Parathyroid adenoma (tissue), 2 donors: Measurements from ENCODE around the gene ARHGAP26.

Source experiments
- H2AFZ ChIP-seq: fragments of 300-600 bp; sonication (generic); one replicate; pipeline ENCODE4 v1.7.0; 2017; ENCODE audit warnings: antibody characterized with exemption, mild to moderate bottlenecking
- H3K27ac ChIP-seq: fragments of 300-600 bp; sonication (generic); one replicate; pipeline ENCODE4 v1.7.0; 2017
- H3K27me3 ChIP-seq: fragments of 300-600 bp; sonication (generic); one replicate; pipeline ENCODE4 v1.7.0; 2017; ENCODE audit warnings: low read length; ENCODE audit not compliant: control insufficient read depth, insufficient read depth
- H3K36me3 ChIP-seq: fragments of 300-600 bp; sonication (generic); one replicate; pipeline ENCODE4 v1.7.0; 2017; ENCODE audit warnings: low read length; ENCODE audit not compliant: control insufficient read depth, insufficient read depth
- H3K4me1 ChIP-seq: fragments of 300-600 bp; sonication (generic); one replicate; pipeline ENCODE4 v1.7.0; 2017; ENCODE audit warnings: control low read depth
- H3K4me2 ChIP-seq: fragments of 300-600 bp; sonication (generic); one replicate; pipeline ENCODE4 v1.7.0; 2017; ENCODE audit warnings: low read length
- H3K4me3 ChIP-seq: fragments of 300-600 bp; sonication (generic); one replicate; pipeline ENCODE4 v1.7.0; 2017; ENCODE audit warnings: low read depth, low read length
- H3K79me2 ChIP-seq: fragments of 300-600 bp; sonication (generic); one replicate; pipeline ENCODE4 v1.7.0; 2017; ENCODE audit warnings: control low read depth
- H3K9ac ChIP-seq: fragments of 300-600 bp; sonication (generic); one replicate; pipeline ENCODE4 v1.7.0; 2017; ENCODE audit warnings: mild to moderate bottlenecking
- H3K9me3 ChIP-seq: fragments of 300-600 bp; sonication (generic); one replicate; pipeline ENCODE4 v1.7.0; 2017; ENCODE audit warnings: low read length; ENCODE audit not compliant: control insufficient read depth
- CTCF ChIP-seq: fragments of 300-600 bp; sonication (generic); IDR thresholded peaks from one replicate; pipeline ENCODE4 v1.7.0; 2017; ENCODE audit warnings: antibody characterized with exemption, mild to moderate bottlenecking
- donor health status: primary hyperparathyroidism.

Gene ARHGAP26

GRCh38 chr5:143050183-143050582, 280.0 kb downstream of the ARHGAP26 start:
- H3K27ac ChIP-seq, result no peak overlapping the region
- no peak for TF ChIP-seq CTCF

GRCh38 chr5:143051244-143052058, 281.3 kb downstream of the ARHGAP26 start:
- H3K9me3 ChIP-seq, result no peaks in the 10 kb centered on the region
- H3K79me2 ChIP-seq, result no peaks in the 10 kb centered on the region
- no peaks in the 10 kb centered on the region for H3K27me3 ChIP-seq
- no peak overlapping the region for H3K9ac ChIP-seq
- peak overlapping the region; percentile 64 for H2AFZ ChIP-seq
- peak overlapping the region; percentile 7 for H3K27ac ChIP-seq
- H3K36me3 ChIP-seq, result no peaks in the 10 kb centered on the region
- H3K4me1 ChIP-seq, result peaks cover 17% of the 10 kb centered on the region
- TF ChIP-seq CTCF, result no peak
- peak overlapping the region; percentile 67 for H3K4me2 ChIP-seq
- peak overlapping the region; percentile 28 for H3K4me3 ChIP-seq

More at GRCh38 chr5:143050183-143050582, 280.0 kb downstream of the ARHGAP26 start:
- Histone ChIP-seq H3K4me2 (no peak overlapping the region), H3K4me3 (no peak overlapping the region), H3K36me3 (no peaks in the 10 kb centered on the region), H3K27me3 (no peaks in the 10 kb centered on the region), H3K4me1 (peaks cover 17% of the 10 kb centered on the region), H3K9me3 (no peaks in the 10 kb centered on the region), H3K9ac (no peak overlapping the region), H3K79me2 (no peaks in the 10 kb centered on the region), H2AFZ (no peak overlapping the region)

DNA sequence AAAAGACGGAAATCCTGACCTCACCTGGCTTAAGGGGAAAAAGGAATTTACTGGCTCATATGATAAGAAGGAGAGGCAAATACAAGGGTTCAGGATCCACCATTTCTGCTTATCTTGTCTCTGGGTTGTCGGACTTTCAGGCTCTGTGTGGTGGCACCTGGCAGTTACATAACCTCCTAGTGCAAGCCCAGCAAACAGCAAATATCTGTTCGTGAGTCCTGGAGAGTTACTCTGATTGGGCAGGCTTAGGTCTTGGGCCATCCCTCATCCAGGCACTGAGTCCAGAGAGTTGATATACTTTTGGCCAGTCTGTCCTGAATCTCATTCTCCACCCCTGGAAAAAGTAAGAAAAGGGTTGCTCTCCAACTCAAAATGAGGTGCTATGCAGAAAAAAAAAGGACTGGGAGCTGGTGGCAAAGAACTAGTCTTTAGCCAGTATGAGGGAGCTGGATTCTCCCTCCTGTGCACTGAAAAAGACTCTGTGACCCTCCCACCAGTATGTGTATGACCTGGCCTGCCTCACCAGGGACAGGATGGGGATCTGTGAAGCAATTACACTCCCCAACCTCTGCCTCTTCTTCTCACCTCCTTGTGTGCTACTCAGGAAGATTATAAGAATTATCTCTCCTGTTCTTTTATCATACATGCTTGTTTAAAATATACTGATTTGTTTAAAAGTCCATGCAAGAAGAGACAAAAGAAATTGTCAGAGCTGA, 282.9 kb downstream of the ARHGAP26 start:
- peaks cover 17% of the 10 kb centered on the region for H3K4me1 ChIP-seq
- no peak overlapping the region for H3K4me2 ChIP-seq
- no peak overlapping the region for H3K27ac ChIP-seq

GRCh38 chr5:143053780-143054179, 283.6 kb downstream of the ARHGAP26 start:
- H3K36me3 ChIP-seq, result no peaks in the 10 kb centered on the region
- H3K4me2 ChIP-seq, result no peak overlapping the region
- peaks cover 17% of the 10 kb centered on the region for H3K4me1 ChIP-seq
- no peaks in the 10 kb centered on the region for H3K79me2 ChIP-seq
- no peaks in the 10 kb centered on the region for H3K9me3 ChIP-seq
- H3K27ac ChIP-seq, result no peak overlapping the region
- H2AFZ ChIP-seq, result no peak overlapping the region
- H3K4me3 ChIP-seq, result no peak overlapping the region
- no peak overlapping the region for H3K9ac ChIP-seq
- H3K27me3 ChIP-seq, result no peaks in the 10 kb centered on the region
- TF ChIP-seq CTCF, result no peak

More for the DNA sequence above, 282.9 kb downstream of the ARHGAP26 start:
- Histone ChIP-seq H3K36me3 (no peaks in the 10 kb centered on the region), H3K79me2 (no peaks in the 10 kb centered on the region), H3K9me3 (no peaks in the 10 kb centered on the region), H2AFZ (no peak overlapping the region), H3K27me3 (no peaks in the 10 kb centered on the region), H3K4me3 (no peak overlapping the region), H3K9ac (no peak overlapping the region)
- TF ChIP-seq CTCF, result no peak
